ENCODE results near the gene PKIG. TPM values are rescaled to one million over a fixed set of nuclear protein-coding genes. Genes with fewer than 3 reads are reported as not detected.

PKIG gene
- total RNA-seq, 1 experiment from 2014 or later = 20.1 TPM

GRCh38 chr20:44633872-44634600, 51.7 kb downstream of the PKIG start:
- H3K4me1 ChIP-seq (ENCODE audit: control insufficient read depth in 1 of 2, insufficient read depth in 2 of 2, low read length in 2 of 2) = no peaks in the 10 kb centered on the region
- POLR2A ChIA-PET = no interaction called here
- no peaks in the 10 kb centered on the region; a peak in 1 of 4 replicates for H3K36me3 ChIP-seq (ENCODE audit: control insufficient read depth in 1 of 2, insufficient read depth in 2 of 2, low read length in 2 of 2)
- ATAC-seq = no peak
- no peaks in the 10 kb centered on the region for H3K27me3 ChIP-seq (ENCODE audit: insufficient read depth, low read length)
- no peak overlapping the region for H3K9ac ChIP-seq (ENCODE audit: low read length)
- no peak overlapping the region for H3K4me3 ChIP-seq (replicated peaks in 1 of 2; ENCODE audit: low read depth in 1 of 2, low read length in 2 of 2)
- H3K9me3 ChIP-seq (ENCODE audit: control insufficient read depth in 1 of 2, insufficient read depth in 1 of 2, low read depth in 1 of 2, low read length in 2 of 2) = no peaks in the 10 kb centered on the region
- H4K20me1 ChIP-seq (ENCODE audit: insufficient read depth) = no peaks in the 10 kb centered on the region
- no TSS peak for BruUV-seq (replicated peaks)
- intact Hi-C loops (cut with micrococcal nuclease) = no loop called here
- no peaks in the 10 kb centered on the region for H3K79me2 ChIP-seq (ENCODE audit: insufficient read depth, low read length)
- no peak overlapping the region for H2AFZ ChIP-seq (ENCODE audit: low read depth, low read length, poor library complexity, severe bottlenecking)
- no peak overlapping the region for H3K4me2 ChIP-seq (ENCODE audit: low read length)
- TF ChIP-seq REST (IDR thresholded peaks at IDR 0.05; ENCODE audit: low read depth) = no peak
- TF ChIP-seq RAD21 (IDR thresholded peaks at IDR 0.05; ENCODE audit: low read depth) = no peak
- no peak for TF ChIP-seq SRF (IDR thresholded peaks at IDR 0.05; ENCODE audit: low read depth)
- TF ChIP-seq FOSL1 (IDR thresholded peaks at IDR 0.05; ENCODE audit: low read depth) = no peak
- no peak for TF ChIP-seq POLR2A (IDR thresholded peaks at IDR 0.05; ENCODE audit: borderline replicate concordance, extremely low read depth, insufficient read depth, insufficient read length)
- TF ChIP-seq EZH2 (IDR thresholded peaks at IDR 0.05) = no peak
- no peak for TF ChIP-seq TCF7L2 (IDR thresholded peaks at IDR 0.05; ENCODE audit: borderline replicate concordance, extremely low read depth, insufficient read depth, insufficient read length)
- no peak for TF ChIP-seq ZBTB33 (IDR thresholded peaks at IDR 0.05; ENCODE audit: extremely low read depth, insufficient replicate concordance, low read length)
- TF ChIP-seq ZFX (IDR thresholded peaks at IDR 0.05) = no peak
- no peak for TF ChIP-seq EZH2phosphoT487 (IDR thresholded peaks at IDR 0.05; ENCODE audit: borderline replicate concordance)
- H3K27ac ChIP-seq (ENCODE audit: low read depth, low read length) = no peak overlapping the region
- CTCF ChIA-PET = no interaction called here
- RAD21 ChIA-PET (ENCODE audit: low non-redundant PET in 1 of 2, low total read pairs in 2 of 2, uncharacterized antibody in 2 of 2, unreplicated experiment in 2 of 2) = no interaction called here
- no peak for DNase-seq (ENCODE audit: low read depth, low spot score)
- no peaks in the 10 kb centered on the region for H3K9me2 ChIP-seq (ENCODE audit: insufficient read depth)
